HG02588 (cell line): Measurements from ENCODE around the gene TIPRL.
"Not testable (repeated sequence)": the region's sequence is repeated elsewhere in the genome, so short reads cannot be mapped to it uniquely, and the experiment has no call there.

Experiments
- ATAC-seq: cut with Tn5 transposase; IDR thresholded peaks from one replicate; pipeline ENCODE4 v1.9.1; 2021; ENCODE audit warnings: mild to moderate bottlenecking, moderate library complexity; ENCODE audit not compliant: unreplicated experiment

The TIPRL gene

GRCh38 chr1:168157638-168158037 lies 21.1 kb upstream of the TIPRL start:
- ATAC-seq, result no peak

GRCh38 chr1:168159251-168159650 lies 19.5 kb upstream of the TIPRL start:
- ATAC-seq, result no peak

- ATAC-seq, result no peak
Observed at GRCh38 chr1:168159979-168160378, 18.8 kb upstream of the TIPRL start.

- ATAC-seq, result no peak
Observed at GRCh38 chr1:168161459-168161858, 17.3 kb upstream of the TIPRL start.

GRCh38 chr1:168163670-168164069 lies 15.1 kb upstream of the TIPRL start:
- no peak for ATAC-seq

- no peak for ATAC-seq
Observed at GRCh38 chr1:168164771-168165170, 14.0 kb upstream of the TIPRL start.

- no peak for ATAC-seq
Observed at GRCh38 chr1:168167806-168168205, 11.0 kb upstream of the TIPRL start.

GRCh38 chr1:168170564-168171508 lies 7.9 kb upstream of the TIPRL start:
- ATAC-seq, result no peak

GRCh38 chr1:168172250-168172915 lies 6.4 kb upstream of the TIPRL start:
- no peak for ATAC-seq

GRCh38 chr1:168178227-168178637 lies 530 bp upstream of the TIPRL start:
- no peak for ATAC-seq

GRCh38 chr1:168179438-168180147 lies 831 bp downstream of the TIPRL start:
- ATAC-seq, result no peak

GRCh38 chr1:168180148-168180524 lies 1.4 kb downstream of the TIPRL start:
- no peak for ATAC-seq

- ATAC-seq, result not testable (repeated sequence)
Observed at GRCh38 chr1:168181063-168181720, 2.4 kb downstream of the TIPRL start.

- ATAC-seq, result no peak
Observed at GRCh38 chr1:168187177-168187576, 8.4 kb downstream of the TIPRL start.

- ATAC-seq, result no peak
Observed at GRCh38 chr1:168190403-168190802, 11.6 kb downstream of the TIPRL start.

GRCh38 chr1:168195199-168196135 lies 16.7 kb downstream of the TIPRL start:
- ATAC-seq, result no peak

- no peak for ATAC-seq
Observed at GRCh38 chr1:168199056-168199455, 20.3 kb downstream of the TIPRL start.

- ATAC-seq, result no peak
Observed at GRCh38 chr1:168202941-168203654, 24.3 kb downstream of the TIPRL start.

GRCh38 chr1:168206111-168206510 lies 27.3 kb downstream of the TIPRL start:
- ATAC-seq, result no peak
